H1 (cell line): ENCODE results near the gene UTP14C. TPM values are rescaled to one million over a fixed set of nuclear protein-coding genes. Genes with fewer than 3 reads are reported as not detected.
A peak's percentile ranks its signal among the peaks of the same experiment; 100 is the strongest.

Experiments
- CTCF ChIA-PET: fragments of 300-600 bp; sonication (Branson Sonifier 250); formaldehyde crosslinking; loops from one replicate; lab custom pipeline; 2021; ENCODE audit not compliant: partially characterized antibody; lab: Charles Lee
- POLR2A ChIA-PET: fragments of 300-600 bp; sonication (Branson Sonifier 250); formaldehyde crosslinking; loops from one replicate; lab custom pipeline; 2021; ENCODE audit warnings: inconsistent platforms; ENCODE audit not compliant: partially characterized antibody; lab: Charles Lee
- DNase-seq, 2 experiments: peaks; one replicate each; pipeline versions ENCODE4 v3.0.0 to v3.0.0-alpha.2; 2010 to 2022; ENCODE audit warnings: low spot score in 2 of 2, low read depth in 1 of 2, mixed read lengths in 1 of 2
- FAIRE-seq: peaks from 2 replicates; lab custom pipeline; 2011; peaks lifted over from hg19 to GRCh38; lab: Jason Lieb, UNC
- H2AFZ ChIP-seq: 2 replicates; pipeline ENCODE4 v1.8.1; 2012; ENCODE audit warnings: low read length, inconsistent platforms
- H2AK5ac ChIP-seq: 2 replicates; pipeline ENCODE4 v1.6.1; 2013; ENCODE audit warnings: low read depth, low read length
- H2BK120ac ChIP-seq: replicated peaks from 2 replicates; pipeline ENCODE3; 2013; ENCODE audit warnings: low read depth, low read length, inconsistent platforms
- H2BK12ac ChIP-seq: 2 replicates; pipeline ENCODE4 v1.6.1; 2013; ENCODE audit warnings: low read depth, low read length
- H2BK15ac ChIP-seq: 2 replicates; pipeline ENCODE4 v1.6.1; 2013; ENCODE audit warnings: low read length
- H2BK20ac ChIP-seq: 2 replicates; pipeline ENCODE4 v1.6.1; 2013; ENCODE audit warnings: low read length
- H2BK5ac ChIP-seq: 2 replicates; pipeline ENCODE4 v1.6.1; 2013; ENCODE audit warnings: low read depth, low read length
- H3K14ac ChIP-seq: 2 replicates; pipeline ENCODE4 v1.6.1; 2013; ENCODE audit warnings: inconsistent platforms; ENCODE audit not compliant: insufficient read length
- H3K18ac ChIP-seq: 2 replicates; pipeline ENCODE4 v1.6.1; 2013; ENCODE audit warnings: low read length; ENCODE audit errors: extremely low read depth
- H3K23ac ChIP-seq: 2 replicates; pipeline ENCODE4 v1.6.1; 2013; ENCODE audit warnings: inconsistent platforms; ENCODE audit not compliant: insufficient read length
- H3K23me2 ChIP-seq: 2 replicates; pipeline ENCODE4 v1.6.1; 2013; ENCODE audit warnings: low read depth, low read length
- H3K27ac ChIP-seq: 2 replicates; pipeline ENCODE4 v1.6.1; 2011; ENCODE audit warnings: low read depth, low read length, inconsistent platforms
- H3K27me3 ChIP-seq, 4 experiments: replicated peaks in 1 of 4; 1 replicate in 1 of 4; 2 replicates in 3 of 4; pipeline versions ENCODE4 v1.6.1 to v1.8.1; 2011 to 2013; ENCODE audit warnings: low read length in 3 of 4, mild to moderate bottlenecking in 3 of 4, inconsistent platforms in 2 of 4, mixed read lengths in 2 of 4, moderate library complexity in 1 of 4; ENCODE audit not compliant: control insufficient read depth in 3 of 4, insufficient read depth in 3 of 4; ENCODE audit errors: extremely low read depth in 1 of 4
- H3K36me3 ChIP-seq, 4 experiments: 2 replicates each; pipeline versions ENCODE4 v1.6.1 to v1.8.1; 2011 to 2013; ENCODE audit warnings: mild to moderate bottlenecking in 4 of 4, low read length in 3 of 4, moderate library complexity in 2 of 4, control low read depth in 1 of 4, inconsistent platforms in 1 of 4; ENCODE audit not compliant: insufficient read depth in 4 of 4, control insufficient read depth in 2 of 4
- H3K4ac ChIP-seq: replicated peaks from 2 replicates; pipeline ENCODE3; 2013; ENCODE audit warnings: low read length, low read depth, mixed read lengths, inconsistent platforms; ENCODE audit not compliant: insufficient read length
- H3K4me1 ChIP-seq, 4 experiments: replicated peaks in 1 of 4; 1 replicate in 1 of 4; 2 replicates in 3 of 4; pipeline versions ENCODE4 v1.6.1 to v1.8.1; 2011 to 2013; ENCODE audit warnings: low read length in 3 of 4, inconsistent platforms in 2 of 4, mixed read lengths in 1 of 4; ENCODE audit not compliant: insufficient read depth in 4 of 4, control insufficient read depth in 3 of 4
- H3K4me2 ChIP-seq, 2 experiments: 2 replicates each; pipeline versions ENCODE4 v1.6.1 to v1.8.1; 2011 to 2013; ENCODE audit warnings: low read depth in 2 of 2, low read length in 2 of 2, control low read depth in 1 of 2, inconsistent platforms in 1 of 2, mild to moderate bottlenecking in 1 of 2; ENCODE audit not compliant: insufficient read depth in 1 of 2
- H3K4me3 ChIP-seq, 4 experiments: fragments of 200-600, 300-600 bp in 1 of 4; sonication (generic), shearing (Covaris generic), sonication (Bioruptor Twin) in 1 of 4; 2 replicates each; pipeline versions ENCODE4 v1.5.1 to v1.8.1; 2011 to 2016; ENCODE audit warnings: low read length in 4 of 4, low read depth in 3 of 4, control low read depth in 2 of 4, inconsistent platforms in 2 of 4, mild to moderate bottlenecking in 2 of 4, mixed read lengths in 1 of 4, moderate library complexity in 1 of 4; ENCODE audit not compliant: insufficient read depth in 2 of 4; ENCODE audit errors: extremely low read depth in 1 of 4
- H3K56ac ChIP-seq: replicated peaks from 2 replicates; pipeline ENCODE3; 2013; ENCODE audit warnings: low read depth, mild to moderate bottlenecking, mixed read lengths, low read length, inconsistent platforms; ENCODE audit not compliant: insufficient read length
- H3K79me1 ChIP-seq: 2 replicates; pipeline ENCODE4 v1.6.1; 2013; ENCODE audit warnings: low read depth, low read length, control low read depth
- H3K79me2 ChIP-seq, 2 experiments: 2 replicates each; pipeline versions ENCODE4 v1.6.1 to v1.8.1; 2012 to 2013; ENCODE audit warnings: low read length in 2 of 2, mild to moderate bottlenecking in 2 of 2, inconsistent platforms in 1 of 2; ENCODE audit not compliant: insufficient read depth in 2 of 2, control insufficient read depth in 1 of 2
- H3K9ac ChIP-seq, 4 experiments: replicated peaks in 1 of 4; 1 replicate in 1 of 4; 2 replicates in 3 of 4; pipeline versions ENCODE4 v1.6.1 to v1.8.1; 2011 to 2013; ENCODE audit warnings: low read depth in 3 of 4, low read length in 3 of 4, control low read depth in 2 of 4, mild to moderate bottlenecking in 2 of 4, moderate library complexity in 2 of 4, inconsistent platforms in 1 of 4; ENCODE audit errors: extremely low read depth in 1 of 4
- H3K9me3 ChIP-seq, 2 experiments: 2 replicates each; pipeline versions ENCODE4 v1.6.1 to v1.8.1; 2012 to 2013; ENCODE audit warnings: mild to moderate bottlenecking in 2 of 2, moderate library complexity in 2 of 2, control low read depth in 1 of 2, inconsistent platforms in 1 of 2, low read depth in 1 of 2, low read length in 1 of 2, mixed read lengths in 1 of 2; ENCODE audit not compliant: insufficient read depth in 2 of 2
- H4K20me1 ChIP-seq, 2 experiments: replicated peaks in 1 of 2; 2 replicates each; pipeline versions ENCODE3 to v1.8.1; 2011 to 2013; ENCODE audit warnings: inconsistent platforms in 2 of 2, low read length in 2 of 2, mild to moderate bottlenecking in 1 of 2; ENCODE audit not compliant: insufficient read depth in 2 of 2, control insufficient read depth in 1 of 2
- H4K5ac ChIP-seq: 2 replicates; pipeline ENCODE4 v1.6.1; 2013; ENCODE audit warnings: low read length, low read depth, mixed read lengths, inconsistent platforms; ENCODE audit not compliant: insufficient read length
- H4K8ac ChIP-seq: 2 replicates; pipeline ENCODE4 v1.8.0; 2013; ENCODE audit warnings: mild to moderate bottlenecking, moderate library complexity, low read length, inconsistent platforms; ENCODE audit not compliant: insufficient read depth; ENCODE audit errors: extremely low read depth
- H4K91ac ChIP-seq: replicated peaks from 2 replicates; pipeline ENCODE3; 2013; ENCODE audit warnings: low read length, mixed read lengths, inconsistent platforms; ENCODE audit not compliant: insufficient read length
- POLR2AphosphoS5 ChIP-seq: IDR thresholded peaks from 2 replicates; pipeline ENCODE4 v1.6.1; 2011; ENCODE audit warnings: low read depth, low read length
- RFX5 ChIP-seq: IDR thresholded peaks from 2 replicates; pipeline ENCODE4 v1.6.1; 2011; ENCODE audit warnings: low read depth, low read length, improper control_type of control experiment, borderline replicate concordance
- RXRA ChIP-seq: IDR thresholded peaks from 2 replicates; pipeline ENCODE4 v1.6.1; 2011; ENCODE audit warnings: low read depth, mild to moderate bottlenecking, low read length, moderate library complexity; ENCODE audit not compliant: insufficient read depth
- SAP30 ChIP-seq: fragments of 300-600 bp; sonication (generic); IDR thresholded peaks from 2 replicates; pipeline ENCODE4 v1.7.1; 2012; ENCODE audit warnings: low read length, moderate library complexity, mild to moderate bottlenecking, inconsistent platforms; ENCODE audit not compliant: insufficient read depth, insufficient replicate concordance
- SP1 ChIP-seq: IDR thresholded peaks from 2 replicates; pipeline ENCODE4 v1.6.1; 2011; ENCODE audit warnings: low read depth, low read length
- SP4 ChIP-seq: IDR thresholded peaks from 2 replicates; pipeline ENCODE4 v1.6.1; 2012; ENCODE audit warnings: low read length, inconsistent platforms
- TCF12 ChIP-seq: IDR thresholded peaks from 2 replicates; pipeline ENCODE4 v1.6.1; 2011; ENCODE audit warnings: low read depth, mild to moderate bottlenecking, low read length
- ZNF274 ChIP-seq: IDR thresholded peaks from 2 replicates; pipeline ENCODE4 v1.7.0; 2012; ENCODE audit warnings: low read length, borderline replicate concordance; ENCODE audit errors: extremely low read depth
- WGBS, 2 experiments: shearing (Covaris generic) in 1 of 2; methylation state at CpG; one replicate each; pipeline versions ENCODE4 v1.1.6 to v1.1.7; 2013 to 2015; ENCODE audit warnings: low lambda C conversion rate in 2 of 2, mixed read lengths in 2 of 2, inconsistent platforms in 1 of 2, low coverage in 1 of 2, missing lambda C conversion rate in 1 of 2; ENCODE audit not compliant: insufficient replicate concordance in 2 of 2, insufficient coverage in 1 of 2, insufficient read length in 1 of 2; ENCODE audit errors: extremely low coverage in 1 of 2, missing lambda C conversion rate in 1 of 2; 5-methylcytosine and 5-hydroxymethylcytosine counted together
- polyA plus RNA-seq, 7 experiments: library from polyadenylated mRNA; depleted of rRNA in 3 of 7; stranded (reverse) in 5 of 7; unstranded in 2 of 7; fragments of >200 nt in 5 of 7; fragments of 200-250 nt in 2 of 7; gene quantifications; 1 replicate in 5 of 7; 2 replicates in 1 of 7; 4 replicates in 1 of 7; pipeline versions ENCODE4 v1.2.1 to v1.2.3, GENCODE V29; 2011 to 2013; ENCODE audit warnings: missing spikeins in 2 of 7, mixed read lengths in 2 of 7
- total RNA-seq: library from RNA; stranded (reverse); fragmentation: NEBNext Ultra II Directional; extraction: Animal tissue kit (Norgen Biotek cat#: 25700); gene quantifications from 2 replicates; pipeline ENCODE4 v1.2.1, GENCODE V29; 2021
- TF ChIP-seq, protein P1 (sequence below): IDR thresholded peaks from 2 replicates; pipeline ENCODE4 v1.6.1; 2012; ENCODE audit warnings: inconsistent platforms

The UTP14C gene
- total and polyA plus RNA-seq, 2 of the 8 experiments (the other 6 are each of a cell fraction or from before 2014, with no cell fraction given): 6.8 to 22.7 TPM

- Histone ChIP-seq H3K23ac (no peak overlapping the region), H3K23me2 (no peaks in the 10 kb centered on the region), H2BK12ac (no peak overlapping the region; the same call in 1 of the 2 replicates), H3K4me3 (no peak overlapping the region), H3K36me3 (no peaks in the 10 kb centered on the region), H3K79me2 (no peaks in the 10 kb centered on the region), H2BK5ac (no peak overlapping the region), H3K4me1 (peaks cover 0 to 4% (median 2%) of the 10 kb centered on the region in 4 experiments; a peak in 4 of 7 replicates), H2BK120ac (no peak overlapping the region), H4K5ac (no peak overlapping the region), H3K27ac (no peak overlapping the region), H2BK20ac (no peak overlapping the region), H4K20me1 (no peaks in the 10 kb centered on the region), H3K14ac (no peak overlapping the region), H4K91ac (no peak overlapping the region), H3K4me2 (peak overlapping the region in 1 of 2 experiments; percentile 50; a peak in 2 of 4 replicates), H3K9ac (no peak overlapping the region), H4K8ac (no peak overlapping the region), H2AFZ (no peak overlapping the region), H3K18ac (no peak overlapping the region), H3K79me1 (no peaks in the 10 kb centered on the region; the same call in 1 of the 2 replicates), H3K56ac (no peak overlapping the region), H3K27me3 (no peaks in the 10 kb centered on the region), H2BK15ac (no peak overlapping the region), H3K4ac (no peak overlapping the region), H2AK5ac (no peak overlapping the region), H3K9me3 (0 out of 4 replicates have a peak, but pooled peaks cover 0 to 2% of the 10 kb centered on the region in 2 experiments)
- TF ChIP-seq SP4 (no peak), RXRA (no peak), POLR2AphosphoS5 (no peak), SP1 (no peak), RFX5 (no peak), TCF12 (no peak), SAP30 (no peak), ZNF274 (no peak)
- TF ChIP-seq, protein P1, sequence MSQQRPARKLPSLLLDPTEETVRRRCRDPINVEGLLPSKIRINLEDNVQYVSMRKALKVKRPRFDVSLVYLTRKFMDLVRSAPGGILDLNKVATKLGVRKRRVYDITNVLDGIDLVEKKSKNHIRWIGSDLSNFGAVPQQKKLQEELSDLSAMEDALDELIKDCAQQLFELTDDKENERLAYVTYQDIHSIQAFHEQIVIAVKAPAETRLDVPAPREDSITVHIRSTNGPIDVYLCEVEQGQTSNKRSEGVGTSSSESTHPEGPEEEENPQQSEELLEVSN: no peak
- 68% methylated on average over 4 of the region's 4 CpGs; no CpG with 5 or more reads in 1 of the 2 experiments for WGBS, 2 experiments
- ChIA-PET POLR2A (interaction anchor here (1.1 kb wide), 1 partner anchor 10 kb away, joined by 3 read pairs; no protein-coding TSS in a partner anchor), CTCF (interaction anchor here (0.6 to 3.2 kb wide), 3 partner anchors 20 to 64 kb away, joined by 3 to 13 read pairs (median 4); no protein-coding TSS in a partner anchor)
- no peak for FAIRE-seq
- no peak for DNase-seq
Observed at GRCh38 chr13:51980908-51981307, 43.6 kb upstream of the UTP14C start.
